Esophagus squamous epithelium (tissue), 5 donors: ENCODE measurements around the gene USH1C. TPM values are rescaled to one million over a fixed set of nuclear protein-coding genes. Genes with fewer than 3 reads are reported as not detected.

ENCODE experiments used
- DNase-seq: peaks from one replicate; lab custom pipeline; 2025; lab: John Stamatoyannopoulos, UW
- H3K27ac ChIP-seq, 4 donors: fragments of 200-600 bp; sonication (generic); one replicate each; pipeline ENCODE4 v1.5.1; 2016 to 2019; ENCODE audit warnings: mild to moderate bottlenecking in 1 of 4
- H3K27me3 ChIP-seq, 4 donors: fragments of 200-600 bp; sonication (generic); 1 replicate in 3 of 4; 2 replicates in 1 of 4; pipeline versions ENCODE4 v1.5.1 to v1.6.0; 2017 to 2021; ENCODE audit warnings: antibody characterized with exemption in 1 of 4
- H3K36me3 ChIP-seq, 3 donors: fragments of 200-600 bp; sonication (generic); one replicate each; pipeline ENCODE4 v1.5.1; 2016 to 2019
- H3K4me1 ChIP-seq, 3 donors: fragments of 200-600 bp; sonication (generic); one replicate each; pipeline ENCODE4 v1.5.1; 2017 to 2019
- H3K4me3 ChIP-seq, 4 donors: fragments of 200-600 bp; sonication (generic); 1 replicate in 3 of 4; 2 replicates in 1 of 4; pipeline ENCODE4 v1.5.1; 2016 to 2019; ENCODE audit warnings: mild to moderate bottlenecking in 2 of 4, moderate library complexity in 1 of 4
- H3K9me3 ChIP-seq, 3 donors: fragments of 200-600 bp; sonication (generic); one replicate each; pipeline ENCODE4 v1.5.1; 2016 to 2019
- CTCF ChIP-seq, 6 experiments: fragments of 450-650 bp in 4 of 6; fragments of 200-600 bp in 2 of 6; sonication (generic) in 2 of 6; IDR thresholded peaks; one replicate each; pipeline ENCODE4 v1.5.1; 2016 to 2019; ENCODE audit warnings: antibody characterized with exemption in 6 of 6, mild to moderate bottlenecking in 4 of 6, moderate library complexity in 4 of 6
- POLR2A ChIP-seq, 4 donors: fragments of 450-650 bp; IDR thresholded peaks; one replicate each; pipeline ENCODE4 v1.6.1; 2017; ENCODE audit warnings: antibody characterized with exemption in 4 of 4, mild to moderate bottlenecking in 4 of 4, moderate library complexity in 3 of 4
- WGBS, 2 donors: methylation state at CpG; one replicate each; pipeline ENCODE4 v1.1.5; 2018; 5-methylcytosine and 5-hydroxymethylcytosine counted together
- intact Hi-C: fragments of 100-400 bp; cut with DNase I; formaldehyde crosslinking; loops from one replicate; pipeline ENCODE4 v1.15.0; 2022
- total RNA-seq, 4 donors: library from RNA; depleted of rRNA; stranded (reverse); fragments of >200 nt; gene quantifications; one replicate each; pipeline ENCODE4 v1.1.0, GENCODE V29; 2016
- donor health status: DM: yes; HTN: yes; CAD: no.

USH1C gene
- total RNA-seq, 4 donors from 2014 or later = not detected

GRCh38 chr11:17443926-17444690 lies 100.1 kb downstream of the USH1C start:
- H3K4me1 ChIP-seq = no peaks in the 10 kb centered on the region
- no peak overlapping the region for H3K27ac ChIP-seq
- no peaks in the 10 kb centered on the region for H3K9me3 ChIP-seq
- DNase-seq = no peak
- 83 to 90% methylated on average over 1 to 2 of the region's 2 CpGs for WGBS, 2 donors
- no peaks in the 10 kb centered on the region for H3K36me3 ChIP-seq
- intact Hi-C loops = no loop called here
- no peak overlapping the region for H3K4me3 ChIP-seq
- TF ChIP-seq POLR2A (IDR thresholded peaks at IDR 0.05) (no peak), CTCF (IDR thresholded peaks at IDR 0.05) (no peak)
- peaks cover 0 to 60% (median 0%) of the 10 kb centered on the region in 4 donors for H3K27me3 ChIP-seq

Other genes with a start within 250 kb of the USH1C start
- 1 to 10 TPM; 1.5 to 6.1 (median 2.9) TPM for gene NCR3LG1, start 192.6 kb downstream of the USH1C start, total RNA-seq
- 1 to 10 TPM; 1.0 to 1.6 (median 1.3) TPM for gene KCNJ11, start 155.8 kb downstream of the USH1C start, total RNA-seq
- under 1 TPM in 1 of 4 donors, not detected in 3; under 0.01 TPM for gene ABCC8, start 67.6 kb downstream of the USH1C start, total RNA-seq
- not detected for gene OTOG, start 2.8 kb upstream of the USH1C start, total RNA-seq
- not detected for gene MYOD1, start 175.2 kb upstream of the USH1C start, total RNA-seq
- gene KCNC1, start 190.4 kb upstream of the USH1C start, total RNA-seq = not detected